LNCAP (cell line): ENCODE results near the gene BEND6.

Source experiments
- CTCF ChIP-seq: fragments of 450-650 bp; IDR thresholded peaks from 2 replicates; pipeline ENCODE4 v1.5.1; 2017; ENCODE audit warnings: mild to moderate bottlenecking

The BEND6 gene

GRCh38 chr6:56965126-56965525 is 10.2 kb downstream of the BEND6 start:
- TF ChIP-seq CTCF = no peak

- no peak for TF ChIP-seq CTCF
Measured at GRCh38 chr6:56970849-56971248, 15.9 kb downstream of the BEND6 start.

- no peak for TF ChIP-seq CTCF
Measured at GRCh38 chr6:56977192-56977591, 22.3 kb downstream of the BEND6 start.

- no peak for TF ChIP-seq CTCF
Measured at GRCh38 chr6:56978530-56978929, 23.6 kb downstream of the BEND6 start.

- TF ChIP-seq CTCF = no peak
Measured at GRCh38 chr6:56984361-56984760, 29.5 kb downstream of the BEND6 start.

- TF ChIP-seq CTCF = no peak
Measured at GRCh38 chr6:56984884-56985283, 30.0 kb downstream of the BEND6 start.

- no peak for TF ChIP-seq CTCF
Measured at GRCh38 chr6:56986611-56987010, 31.7 kb downstream of the BEND6 start.

- TF ChIP-seq CTCF = no peak
Measured at GRCh38 chr6:56988145-56988544, 33.2 kb downstream of the BEND6 start.
